HG03439 (cell line): ENCODE measurements around the gene OR10A5.
"Not testable (repeated sequence)": the region's sequence is repeated elsewhere in the genome, so short reads cannot be mapped to it uniquely, and the experiment has no call there.

Experiments
- ATAC-seq: cut with Tn5 transposase; IDR thresholded peaks from one replicate; pipeline ENCODE4 v1.9.1; 2021; ENCODE audit warnings: mild to moderate bottlenecking, moderate library complexity; ENCODE audit not compliant: unreplicated experiment

Gene OR10A5

DNA sequence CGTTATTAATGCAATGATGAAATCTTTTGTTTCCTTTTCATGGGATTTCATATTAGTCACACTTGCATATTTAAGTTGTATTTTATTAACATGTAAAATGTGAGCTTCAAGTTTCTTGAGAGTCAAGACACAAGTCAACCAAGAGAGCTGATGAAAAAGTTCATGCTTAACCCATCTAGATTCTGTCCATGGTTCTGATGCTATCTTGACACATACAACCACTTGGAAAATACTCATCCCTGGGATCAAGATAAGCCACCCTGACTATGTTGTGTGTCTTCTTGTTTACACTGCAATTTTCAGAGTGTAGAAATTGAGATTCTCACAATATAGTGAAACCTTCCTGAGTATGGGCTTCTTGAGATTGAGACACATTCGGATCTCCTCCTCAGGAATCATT is 30.3 kb downstream of the OR10A5 start:
- no peak for ATAC-seq

DNA sequence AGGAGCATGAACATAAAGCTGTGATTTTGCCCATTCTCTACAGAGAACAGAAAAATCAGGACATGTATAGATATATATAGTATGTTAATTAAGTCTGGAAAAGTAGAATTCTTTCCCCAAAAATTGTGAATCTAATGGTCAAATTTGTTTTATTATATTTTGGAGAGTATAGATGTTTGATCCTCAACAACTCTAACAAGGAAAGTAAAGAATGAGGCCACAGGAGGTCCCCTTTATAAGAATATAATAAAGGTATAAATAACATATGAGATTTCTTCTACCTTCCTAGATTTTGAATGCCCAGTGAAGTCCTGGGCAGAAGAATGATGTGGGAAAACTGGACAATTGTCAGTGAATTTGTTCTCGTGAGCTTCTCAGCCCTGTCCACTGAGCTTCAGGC is 30.8 kb downstream of the OR10A5 start, which contains the start of gene OR10A4:
OR10A4 (plus strand) TSS at position 301 of the 400 bp plus-strand sequence; CDS start at position 324, 23 bp downstream.
- no peak for ATAC-seq

DNA sequence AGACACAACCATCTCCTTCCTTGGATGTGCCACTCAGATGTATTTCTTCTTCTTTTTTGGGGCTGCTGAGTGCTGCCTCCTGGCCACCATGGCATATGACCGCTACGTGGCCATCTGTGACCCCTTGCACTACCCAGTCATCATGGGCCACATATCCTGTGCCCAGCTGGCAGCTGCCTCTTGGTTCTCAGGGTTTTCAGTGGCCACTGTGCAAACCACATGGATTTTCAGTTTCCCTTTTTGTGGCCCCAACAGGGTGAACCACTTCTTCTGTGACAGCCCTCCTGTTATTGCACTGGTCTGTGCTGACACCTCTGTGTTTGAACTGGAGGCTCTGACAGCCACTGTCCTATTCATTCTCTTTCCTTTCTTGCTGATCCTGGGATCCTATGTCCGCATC is 31.4 kb downstream of the OR10A5 start:
- ATAC-seq = peak; percentile 63

DNA sequence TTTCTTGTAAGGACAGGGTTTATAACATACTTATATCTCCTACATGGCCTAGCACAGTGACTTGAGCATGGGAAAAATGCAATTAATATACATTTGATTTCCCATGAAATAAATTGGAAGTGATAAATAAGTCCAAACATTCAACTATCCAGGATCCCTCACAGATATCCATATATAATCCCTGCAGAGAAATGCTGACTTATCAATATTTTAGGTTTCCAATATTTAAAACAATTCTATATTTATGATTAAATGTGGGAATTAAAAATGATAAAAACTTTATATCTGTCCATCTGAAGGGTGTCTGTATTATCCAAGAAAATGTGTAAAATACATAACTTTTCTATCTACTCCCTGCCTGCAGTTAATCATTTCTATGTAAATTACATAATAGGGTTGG is 37.3 kb downstream of the OR10A5 start:
- no peak for ATAC-seq

DNA sequence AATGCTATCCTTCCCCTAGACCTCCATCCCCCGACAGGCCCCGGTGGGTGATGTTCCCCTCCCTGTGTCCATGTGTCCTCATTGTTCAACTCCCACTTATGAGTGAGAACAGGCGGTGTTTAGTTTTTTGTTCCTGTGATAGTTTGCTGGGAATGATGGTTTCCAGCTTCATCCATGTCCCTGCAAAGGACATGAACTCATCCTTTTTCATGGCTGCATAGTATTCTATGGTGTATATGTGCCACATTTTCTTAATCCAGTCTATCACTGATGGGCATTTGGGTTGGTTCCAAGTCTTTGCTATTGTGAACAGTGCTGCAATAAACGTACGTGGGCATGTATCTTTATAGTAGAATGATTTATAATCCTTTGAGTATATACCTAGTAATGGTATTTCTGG is 42.2 kb downstream of the OR10A5 start:
- ATAC-seq = not testable (repeated sequence)

DNA sequence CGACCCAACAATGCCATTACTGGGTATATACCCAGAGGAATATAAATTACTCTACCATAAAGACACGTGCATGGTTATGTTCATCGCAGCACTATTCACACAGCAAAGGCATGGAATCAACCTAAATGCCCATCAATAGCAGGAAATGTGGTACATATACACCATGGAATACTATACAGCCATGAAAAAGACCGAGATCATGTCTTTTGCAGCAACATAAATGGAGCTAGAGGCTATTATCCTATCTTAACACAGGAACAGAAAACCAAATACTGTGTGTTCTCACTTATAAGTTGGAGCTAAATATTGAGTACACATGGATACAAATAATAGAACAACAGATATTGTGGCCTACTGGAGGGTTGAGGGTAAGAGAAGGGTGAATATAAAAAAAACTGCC is 43.3 kb downstream of the OR10A5 start:
- ATAC-seq = no peak

DNA sequence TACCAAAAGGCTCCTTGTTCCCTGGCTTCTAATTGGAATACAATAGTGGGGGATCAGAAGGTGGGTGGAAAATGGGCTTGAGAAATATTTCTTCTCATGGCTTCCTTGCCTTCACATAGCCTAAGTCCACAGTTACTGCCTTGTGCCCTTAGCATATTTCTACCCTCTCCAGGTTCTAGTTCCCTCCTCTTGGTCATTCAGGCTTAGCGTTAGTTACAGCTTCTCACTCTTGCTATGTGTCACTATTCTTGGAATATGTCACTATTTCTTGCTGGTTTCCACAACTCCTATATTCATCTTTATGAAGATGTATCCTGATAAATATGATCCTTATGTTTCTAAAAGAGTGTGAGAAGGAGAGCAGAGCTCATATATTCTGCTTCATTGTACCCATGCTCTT is 44.4 kb downstream of the OR10A5 start:
- no peak for ATAC-seq

DNA sequence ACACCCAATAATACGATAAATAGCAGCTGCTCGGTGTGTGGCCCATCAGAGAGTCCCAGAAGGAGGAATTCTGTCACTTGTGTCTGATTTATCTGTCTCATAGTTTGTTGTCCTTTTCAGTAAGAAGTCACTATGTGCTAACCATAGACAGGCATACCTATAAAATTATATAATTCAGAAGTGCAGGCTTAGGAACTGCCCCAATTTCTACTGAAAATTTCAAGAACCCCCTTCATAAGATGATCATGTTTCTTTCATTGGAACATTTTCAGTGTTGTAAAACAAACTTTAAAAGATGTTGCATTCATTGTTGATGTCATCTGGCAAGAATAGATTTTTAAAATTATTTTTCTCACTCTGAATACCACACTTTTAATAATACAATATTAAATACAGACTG is 46.9 kb downstream of the OR10A5 start, which contains the start of gene OR2D2:
OR2D2 (minus strand) TSS at position 101 of the 400 bp plus-strand sequence; CDS start at position 101, 0 bp downstream.
- no peak for ATAC-seq

DNA sequence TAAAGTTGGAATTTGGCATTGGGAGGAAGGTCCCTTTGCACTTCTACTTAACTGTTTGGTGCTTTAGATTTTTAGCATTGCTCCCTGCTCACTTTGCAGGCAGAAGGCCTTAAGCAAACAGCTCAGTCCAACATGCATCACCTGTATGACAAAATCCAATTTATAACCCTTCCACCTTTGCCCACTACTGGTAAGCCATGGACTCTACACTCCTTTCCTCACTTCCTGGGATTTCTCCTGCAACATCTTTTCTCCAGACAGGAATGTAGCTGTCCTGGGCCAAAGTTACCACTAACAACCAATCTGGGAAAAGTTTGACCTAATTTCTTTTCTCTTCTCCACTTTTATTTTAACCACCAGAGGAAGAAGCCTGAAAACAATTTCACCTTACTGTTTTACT is 48.6 kb downstream of the OR10A5 start:
- ATAC-seq = no peak

DNA sequence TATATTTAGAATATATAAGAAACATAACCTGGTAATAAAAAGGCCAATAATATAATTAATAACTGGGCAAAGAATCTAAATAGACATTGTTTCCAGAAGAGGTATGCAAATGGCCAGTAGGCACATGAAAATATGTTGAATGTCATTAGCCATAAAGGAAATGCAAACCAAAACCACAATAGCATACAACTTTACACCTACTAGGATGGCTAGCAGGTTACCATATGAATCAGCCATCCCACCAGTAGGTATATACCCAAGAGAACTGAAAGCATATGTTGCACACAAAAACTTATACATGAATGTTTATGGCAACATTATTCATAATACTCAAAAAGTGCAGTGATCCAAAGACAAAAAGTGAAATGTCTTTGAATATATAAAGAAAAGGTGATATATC is 49.5 kb downstream of the OR10A5 start:
- ATAC-seq = peak; percentile 81
